Vagina (tissue), 2 donors: Measurements from ENCODE around the gene KRT39.

Experiments
- POLR2A ChIP-seq, 2 donors: fragments of 450-650 bp; IDR thresholded peaks; one replicate each; pipeline ENCODE4 v1.6.1; 2017; ENCODE audit warnings: antibody characterized with exemption in 2 of 2, mild to moderate bottlenecking in 2 of 2, moderate library complexity in 2 of 2
- POLR2AphosphoS5 ChIP-seq, 2 donors: sonication (generic); formaldehyde crosslinking; IDR thresholded peaks; one replicate each; pipeline ENCODE4 v1.9.0; 2017; ENCODE audit warnings: antibody characterized with exemption in 2 of 2, mild to moderate bottlenecking in 2 of 2, low read depth in 1 of 2; ENCODE audit not compliant: insufficient read depth in 1 of 2

DNA sequence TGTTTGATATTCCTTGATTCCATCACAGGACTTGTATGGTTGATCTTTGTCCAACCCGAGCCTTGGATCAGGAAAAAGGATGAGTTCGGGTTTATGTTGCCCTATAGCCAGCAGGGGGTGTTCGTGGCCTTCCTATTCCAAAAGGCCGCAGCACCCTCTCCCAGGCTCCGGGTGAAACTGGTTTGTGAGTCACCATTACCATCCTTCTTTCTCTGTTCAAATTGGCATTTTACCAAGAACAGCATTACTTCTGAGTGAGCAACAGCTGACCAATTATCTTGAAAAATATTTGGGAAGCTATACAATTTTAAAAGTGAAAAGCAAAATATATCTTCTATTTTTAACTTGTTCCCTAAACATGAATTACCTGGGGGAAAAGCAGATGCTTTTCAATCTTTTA, 57.4 kb downstream of the KRT39 start:
- peak in 1 of 2 donors; percentile 87 for TF ChIP-seq POLR2AphosphoS5 (IDR thresholded peaks at IDR 0.05; ENCODE audit: insufficient read depth in 1 of 2, low read depth in 1 of 2)
- TF ChIP-seq POLR2A (IDR thresholded peaks at IDR 0.05), result no peak
